Measurements from ENCODE around the gene RNPEPL1. TPM values are rescaled to one million over a fixed set of nuclear protein-coding genes. Genes with fewer than 3 reads are reported as not detected.

The RNPEPL1 gene
- total RNA-seq, 1 experiment from 2014 or later: 80.6 TPM

GRCh38 chr2:240579771-240580614 is 11.7 kb downstream of the RNPEPL1 start:
- peak; percentile 73 for TF ChIP-seq CTCF (IDR thresholded peaks at IDR 0.05; ENCODE audit: unreplicated experiment)
- peaks cover 45% of the 10 kb centered on the region for H3K4me1 Mint-ChIP-seq (ENCODE audit: low read depth, unreplicated experiment)
- H3K4me3 Mint-ChIP-seq (ENCODE audit: low read depth, unreplicated experiment): peak overlapping the region; percentile 59
- H3K27me3 Mint-ChIP-seq (ENCODE audit: unreplicated experiment): no peaks in the 10 kb centered on the region
- H3K27ac Mint-ChIP-seq (ENCODE audit: unreplicated experiment): peak overlapping the region; percentile 91
- no TSS peak for BruUV-seq (replicated peaks)
- peak; percentile 84 for DNase-seq
- intact Hi-C loops (cut with micrococcal nuclease; ENCODE audit: unreplicated experiment): no loop called here
- H3K36me3 Mint-ChIP-seq (ENCODE audit: insufficient read depth, unreplicated experiment): peaks cover 68% of the 10 kb centered on the region
- H3K9me3 Mint-ChIP-seq (ENCODE audit: low read depth, unreplicated experiment): no peaks in the 10 kb centered on the region
- CTCF ChIA-PET: interaction anchor here (0.6 to 2.0 kb wide), 10 partner anchors 9 to 975 kb away, joined by 3 to 38 read pairs (median 6); partner anchors contain the start of gene ANKMY1

- CTCF ChIA-PET: no interaction called here
- intact Hi-C loops (cut with micrococcal nuclease; ENCODE audit: unreplicated experiment): no loop called here
- Mint-ChIP-seq H3K36me3 (ENCODE audit: insufficient read depth, unreplicated experiment) (peaks cover 65% of the 10 kb centered on the region), H3K9me3 (ENCODE audit: low read depth, unreplicated experiment) (no peaks in the 10 kb centered on the region), H3K4me1 (ENCODE audit: low read depth, unreplicated experiment) (peaks cover 47% of the 10 kb centered on the region), H3K27me3 (ENCODE audit: unreplicated experiment) (no peaks in the 10 kb centered on the region), H3K27ac (ENCODE audit: unreplicated experiment) (peak overlapping the region; percentile 68), H3K4me3 (ENCODE audit: low read depth, unreplicated experiment) (no peak overlapping the region)
- no peak for DNase-seq
- no TSS peak for BruUV-seq (replicated peaks)
- TF ChIP-seq CTCF (IDR thresholded peaks at IDR 0.05; ENCODE audit: unreplicated experiment): no peak
These were observed 13.5 kb downstream of the RNPEPL1 start for GRCh38 chr2:240581811-240582210.

- H3K9me3 Mint-ChIP-seq (ENCODE audit: low read depth, unreplicated experiment): no peaks in the 10 kb centered on the region
- CTCF ChIA-PET: no interaction called here
- no peak for TF ChIP-seq CTCF (IDR thresholded peaks at IDR 0.05; ENCODE audit: unreplicated experiment)
- no TSS peak for BruUV-seq (replicated peaks)
- intact Hi-C loops (cut with micrococcal nuclease; ENCODE audit: unreplicated experiment): no loop called here
- H3K36me3 Mint-ChIP-seq (ENCODE audit: insufficient read depth, unreplicated experiment): peaks cover 66% of the 10 kb centered on the region
- peaks cover 53% of the 10 kb centered on the region for H3K4me1 Mint-ChIP-seq (ENCODE audit: low read depth, unreplicated experiment)
- H3K27me3 Mint-ChIP-seq (ENCODE audit: unreplicated experiment): no peaks in the 10 kb centered on the region
- H3K27ac Mint-ChIP-seq (ENCODE audit: unreplicated experiment): no peak overlapping the region
- H3K4me3 Mint-ChIP-seq (ENCODE audit: low read depth, unreplicated experiment): no peak overlapping the region
- no peak for DNase-seq
These were observed 14.5 kb downstream of the RNPEPL1 start for GRCh38 chr2:240582781-240583180.

- peaks cover 58% of the 10 kb centered on the region for H3K36me3 Mint-ChIP-seq (ENCODE audit: insufficient read depth, unreplicated experiment)
- intact Hi-C loops (cut with micrococcal nuclease; ENCODE audit: unreplicated experiment): no loop called here
- no peak overlapping the region for H3K27ac Mint-ChIP-seq (ENCODE audit: unreplicated experiment)
- no TSS peak for BruUV-seq (replicated peaks)
- no peak for TF ChIP-seq CTCF (IDR thresholded peaks at IDR 0.05; ENCODE audit: unreplicated experiment)
- no peak overlapping the region for H3K4me3 Mint-ChIP-seq (ENCODE audit: low read depth, unreplicated experiment)
- no peaks in the 10 kb centered on the region for H3K9me3 Mint-ChIP-seq (ENCODE audit: low read depth, unreplicated experiment)
- CTCF ChIA-PET: no interaction called here
- DNase-seq: no peak
- no peaks in the 10 kb centered on the region for H3K27me3 Mint-ChIP-seq (ENCODE audit: unreplicated experiment)
- peaks cover 57% of the 10 kb centered on the region for H3K4me1 Mint-ChIP-seq (ENCODE audit: low read depth, unreplicated experiment)
These were observed 15.5 kb downstream of the RNPEPL1 start for GRCh38 chr2:240583774-240584173.
